Stimulated activated CD4-positive, alpha-beta T cell treated with anti-CD3 and anti-CD28 coated beads, Interleukin-1b, Interleukin-23, amount 100 ng/mL, for 1 hour (primary cell): Measurements from ENCODE around the gene CRYBG1.
"Not testable (repeated sequence)": the region's sequence is repeated elsewhere in the genome, so short reads cannot be mapped to it uniquely, and the experiment has no call there.

ENCODE experiments used
- DNase-seq, 2 donors: peaks; one replicate each; pipeline ENCODE4 v3.0.0-alpha.2; 2020; ENCODE audit warnings: low read depth in 2 of 2

CRYBG1 gene

GRCh38 chr6:106586815-106587415 is 226.4 kb downstream of the CRYBG1 start:
- DNase-seq, result no peak

GRCh38 chr6:106588937-106589336 is 228.4 kb downstream of the CRYBG1 start:
- DNase-seq, result not testable (repeated sequence)

GRCh38 chr6:106591111-106591825 is 230.8 kb downstream of the CRYBG1 start:
- no peak for DNase-seq

GRCh38 chr6:106599440-106599839 is 238.9 kb downstream of the CRYBG1 start:
- DNase-seq, result no peak

- DNase-seq, result no peak
Observed at GRCh38 chr6:106600329-106600728, 239.8 kb downstream of the CRYBG1 start.

GRCh38 chr6:106608080-106608668 is 247.7 kb downstream of the CRYBG1 start:
- DNase-seq, result no peak

- no peak for DNase-seq
Observed at GRCh38 chr6:106609699-106610098, 249.2 kb downstream of the CRYBG1 start.

- DNase-seq, result no peak
Observed at GRCh38 chr6:106611030-106611429, 250.5 kb downstream of the CRYBG1 start.

GRCh38 chr6:106612671-106613416 is 252.3 kb downstream of the CRYBG1 start:
- no peak for DNase-seq

GRCh38 chr6:106613590-106613989 is 253.1 kb downstream of the CRYBG1 start:
- no peak for DNase-seq

GRCh38 chr6:106614166-106614565 is 253.6 kb downstream of the CRYBG1 start:
- no peak for DNase-seq

- no peak for DNase-seq
Observed at GRCh38 chr6:106614592-106615257, 254.2 kb downstream of the CRYBG1 start.

GRCh38 chr6:106617302-106617701 is 256.8 kb downstream of the CRYBG1 start:
- DNase-seq, result no peak

GRCh38 chr6:106617857-106618256 is 257.3 kb downstream of the CRYBG1 start:
- DNase-seq, result no peak

- no peak for DNase-seq
Observed at GRCh38 chr6:106618324-106618723, 257.8 kb downstream of the CRYBG1 start.

- DNase-seq, result no peak
Observed at GRCh38 chr6:106619223-106619622, 258.7 kb downstream of the CRYBG1 start.

GRCh38 chr6:106620931-106621672 is 260.6 kb downstream of the CRYBG1 start:
- no peak for DNase-seq
